Brain microvascular endothelial cell (primary cell): ENCODE results near the gene SCD5.

Source experiments
- DNase-seq: peaks from one replicate; pipeline ENCODE4 v3.0.0-alpha.2; 2020
- H3K27ac ChIP-seq: fragments of 250-450 bp; sonication (Bioruptor Pico); 2 replicates; pipeline ENCODE4 v1.5.1; 2020; ENCODE audit warnings: mild to moderate bottlenecking, moderate library complexity
- H3K27me3 ChIP-seq: fragments of 250-450 bp; sonication (Bioruptor Pico); replicated peaks from 2 replicates; pipeline ENCODE4 v1.5.1; 2020; ENCODE audit warnings: mild to moderate bottlenecking
- H3K36me3 ChIP-seq: fragments of 250-450 bp; sonication (Bioruptor Pico); replicated peaks from 2 replicates; pipeline ENCODE4 v1.5.1; 2020; ENCODE audit warnings: mild to moderate bottlenecking
- H3K4me3 ChIP-seq: 2 replicates; pipeline ENCODE4 v1.5.1; 2011; ENCODE audit warnings: low read depth, mild to moderate bottlenecking, control low read depth, low read length, moderate library complexity
- CTCF ChIP-seq: IDR thresholded peaks from 2 replicates; pipeline ENCODE4 v1.5.1; 2011; ENCODE audit warnings: low read depth, mild to moderate bottlenecking, moderate library complexity, low read length, control low read depth, inconsistent platforms; ENCODE audit errors: missing control alignments
- in situ Hi-C: cut with HindIII; loops from 2 replicates; pipeline ENCODE4 v1.10.0; 2017; ENCODE audit warnings: low sequenced_read_pairs, low pct_ligation_motif_present

SCD5 gene

GRCh38 chr4:82811392-82811791, 12.8 kb upstream of the SCD5 start:
- in situ Hi-C loops, result no loop called here
- Histone ChIP-seq H3K36me3 (peaks cover 3% of the 10 kb centered on the region), H3K27me3 (no peaks in the 10 kb centered on the region), H3K4me3 (no peak overlapping the region), H3K27ac (no peak overlapping the region)
- TF ChIP-seq CTCF, result no peak
- no peak for DNase-seq

GRCh38 chr4:82810176-82810575, 11.6 kb upstream of the SCD5 start:
- Histone ChIP-seq H3K27ac (no peak overlapping the region), H3K27me3 (no peaks in the 10 kb centered on the region), H3K4me3 (no peak overlapping the region), H3K36me3 (no peaks in the 10 kb centered on the region)
- DNase-seq, result no peak
- no peak for TF ChIP-seq CTCF
- in situ Hi-C loops, result no loop called here

- in situ Hi-C loops, result no loop called here
- Histone ChIP-seq H3K27ac (no peak overlapping the region), H3K36me3 (no peaks in the 10 kb centered on the region), H3K4me3 (no peak overlapping the region), H3K27me3 (no peaks in the 10 kb centered on the region)
- TF ChIP-seq CTCF, result no peak
- DNase-seq, result no peak
These were observed 11.0 kb upstream of the SCD5 start for GRCh38 chr4:82809619-82810018.

- H3K27ac ChIP-seq, result no peak overlapping the region
- DNase-seq, result no peak
- in situ Hi-C loops, result no loop called here
These were observed 5.2 kb upstream of the SCD5 start for GRCh38 chr4:82803746-82804145.

GRCh38 chr4:82802911-82803310, 4.3 kb upstream of the SCD5 start:
- TF ChIP-seq CTCF, result no peak
- Histone ChIP-seq H3K27ac (no peak overlapping the region), H3K27me3 (no peaks in the 10 kb centered on the region), H3K36me3 (no peaks in the 10 kb centered on the region), H3K4me3 (no peak overlapping the region)
- in situ Hi-C loops, result no loop called here
- DNase-seq, result no peak

More at GRCh38 chr4:82803746-82804145, 5.2 kb upstream of the SCD5 start:
- Histone ChIP-seq H3K27me3 (no peaks in the 10 kb centered on the region), H3K36me3 (no peaks in the 10 kb centered on the region), H3K4me3 (no peak overlapping the region)
- no peak for TF ChIP-seq CTCF

GRCh38 chr4:82801910-82802521, 3.4 kb upstream of the SCD5 start:
- peak; percentile 62 for TF ChIP-seq CTCF
- Histone ChIP-seq H3K27ac (no peak overlapping the region), H3K4me3 (no peak overlapping the region), H3K36me3 (no peaks in the 10 kb centered on the region), H3K27me3 (no peaks in the 10 kb centered on the region)
- no peak for DNase-seq
- in situ Hi-C loops, result no loop called here
